HG02623 (cell line): ENCODE results near the gene GRAMD2A.
"Not testable (repeated sequence)": the region's sequence is repeated elsewhere in the genome, so short reads cannot be mapped to it uniquely, and the experiment has no call there.

Experiments
- ATAC-seq: cut with Tn5 transposase; IDR thresholded peaks from one replicate; pipeline ENCODE4 v1.9.1; 2021; ENCODE audit warnings: moderate library complexity; ENCODE audit not compliant: unreplicated experiment

Gene GRAMD2A

DNA sequence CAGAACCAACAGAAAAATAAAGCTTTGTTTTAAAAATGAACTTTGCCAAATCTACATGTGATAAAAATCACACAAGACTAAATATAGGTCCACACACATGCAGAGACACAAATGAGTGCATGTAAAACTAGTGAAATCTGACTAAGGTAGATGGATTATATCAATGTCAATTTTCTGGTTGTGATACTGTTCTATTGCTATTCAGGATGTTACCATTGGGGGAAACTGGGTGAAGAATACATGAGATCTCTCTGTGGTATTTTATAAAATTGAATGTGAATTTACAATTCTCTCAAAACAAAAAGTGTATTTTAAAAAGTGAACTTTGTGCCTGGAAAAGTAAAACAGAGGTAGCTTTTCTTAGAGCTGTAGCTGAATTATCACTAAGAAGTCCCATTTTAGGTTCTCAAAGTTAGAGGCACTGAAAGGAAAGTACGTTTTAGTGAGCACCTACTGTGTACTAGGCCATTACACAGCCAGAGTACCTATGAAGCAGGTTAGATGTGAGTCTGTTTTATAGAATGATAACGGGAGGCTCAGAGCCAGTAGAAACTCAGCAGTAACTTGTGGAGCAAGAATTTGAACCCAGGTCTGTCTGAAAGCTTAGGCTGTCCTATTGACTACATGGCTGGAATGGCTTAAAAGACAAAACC, 8.2 kb downstream of the GRAMD2A start:
- no peak for ATAC-seq

- ATAC-seq: no peak
Observed at GRCh38 chr15:72184165-72184811, 13.3 kb downstream of the GRAMD2A start.

- no peak for ATAC-seq
Observed at GRCh38 chr15:72183781-72184164, 13.8 kb downstream of the GRAMD2A start.

- ATAC-seq: no peak
Observed at GRCh38 chr15:72182673-72183072, 14.9 kb downstream of the GRAMD2A start.

- no peak for ATAC-seq
Observed at GRCh38 chr15:72182244-72182643, 15.3 kb downstream of the GRAMD2A start.

GRCh38 chr15:72180761-72181324, 16.7 kb downstream of the GRAMD2A start:
- no peak for ATAC-seq

DNA sequence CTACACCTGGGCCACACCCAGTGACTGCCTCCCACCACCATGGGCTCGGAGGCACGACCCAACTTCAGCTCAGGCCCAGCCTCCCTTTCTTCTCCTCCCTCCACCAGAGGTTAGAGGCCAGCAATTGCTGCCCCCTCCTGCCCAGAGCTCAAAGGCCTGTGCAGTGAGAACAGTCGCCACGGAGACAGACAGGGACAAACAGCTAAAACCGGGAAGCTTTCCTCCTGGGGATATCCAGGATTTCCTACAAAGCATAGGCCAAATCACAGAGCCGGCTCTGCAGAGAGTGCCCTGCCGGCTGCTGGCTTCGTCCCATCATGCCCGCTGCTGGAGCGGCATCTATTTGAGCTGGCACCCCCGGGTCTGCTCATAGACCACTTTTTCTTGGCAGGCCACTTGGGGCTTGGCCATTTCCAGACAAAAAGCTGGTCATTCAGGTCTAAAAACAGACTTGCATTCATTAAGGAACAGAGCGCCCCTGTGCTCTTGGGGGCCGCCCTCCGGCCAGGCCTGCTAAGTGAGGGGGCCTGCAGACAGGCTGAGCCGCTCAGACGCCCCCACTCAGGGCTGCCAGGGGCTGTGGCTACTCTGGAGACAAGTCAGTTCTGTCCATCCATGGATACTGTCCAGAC, 17.5 kb downstream of the GRAMD2A start:
- no peak for ATAC-seq

- ATAC-seq: no peak
Observed at GRCh38 chr15:72178976-72179585, 18.5 kb downstream of the GRAMD2A start.

GRCh38 chr15:72176743-72177142, 20.8 kb downstream of the GRAMD2A start:
- no peak for ATAC-seq

- ATAC-seq: no peak
Observed at GRCh38 chr15:72176159-72176558, 21.4 kb downstream of the GRAMD2A start.

DNA sequence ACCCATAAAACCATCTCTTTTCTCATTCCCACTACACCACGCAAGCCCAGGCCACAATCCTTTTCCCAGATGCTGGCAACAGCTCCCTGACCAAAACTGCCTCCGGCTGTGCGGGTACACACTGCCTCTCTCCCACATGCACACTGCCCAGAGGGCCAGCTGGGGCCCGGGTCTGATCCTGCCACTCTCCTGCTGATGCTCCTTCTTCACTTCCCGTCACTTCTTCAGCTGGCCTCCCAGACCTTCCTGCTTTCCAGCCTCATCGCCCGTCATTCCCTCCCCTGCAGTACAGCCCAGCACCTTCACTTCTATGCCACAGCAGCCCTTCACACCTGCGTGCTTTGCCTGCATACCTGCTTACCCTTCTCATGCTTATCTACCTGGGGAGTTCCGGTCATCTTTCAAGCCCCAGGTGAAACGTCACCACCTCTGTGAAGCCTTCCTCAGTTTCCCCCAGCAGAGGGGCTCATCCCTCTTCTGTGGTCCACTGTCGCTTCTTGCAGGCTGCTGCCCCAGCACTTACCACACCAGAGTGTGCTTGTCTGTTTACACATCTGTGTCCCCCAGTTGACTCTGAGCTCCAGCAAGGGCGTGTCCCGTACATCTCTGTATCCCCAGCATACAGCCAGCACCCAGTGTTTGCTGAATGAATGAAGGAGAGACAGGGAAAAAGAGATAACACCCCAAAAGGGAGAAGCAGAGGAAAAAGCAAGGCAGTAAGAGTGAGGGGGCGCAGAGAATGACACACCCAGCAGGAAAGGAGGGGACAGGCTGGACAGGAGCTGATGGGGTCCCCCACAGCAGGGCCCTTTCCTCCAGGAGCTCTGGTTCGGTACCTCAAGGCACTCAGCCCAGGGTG, 22.2 kb downstream of the GRAMD2A start:
- no peak for ATAC-seq

GRCh38 chr15:72174551-72175165, 22.9 kb downstream of the GRAMD2A start:
- ATAC-seq: no peak

DNA sequence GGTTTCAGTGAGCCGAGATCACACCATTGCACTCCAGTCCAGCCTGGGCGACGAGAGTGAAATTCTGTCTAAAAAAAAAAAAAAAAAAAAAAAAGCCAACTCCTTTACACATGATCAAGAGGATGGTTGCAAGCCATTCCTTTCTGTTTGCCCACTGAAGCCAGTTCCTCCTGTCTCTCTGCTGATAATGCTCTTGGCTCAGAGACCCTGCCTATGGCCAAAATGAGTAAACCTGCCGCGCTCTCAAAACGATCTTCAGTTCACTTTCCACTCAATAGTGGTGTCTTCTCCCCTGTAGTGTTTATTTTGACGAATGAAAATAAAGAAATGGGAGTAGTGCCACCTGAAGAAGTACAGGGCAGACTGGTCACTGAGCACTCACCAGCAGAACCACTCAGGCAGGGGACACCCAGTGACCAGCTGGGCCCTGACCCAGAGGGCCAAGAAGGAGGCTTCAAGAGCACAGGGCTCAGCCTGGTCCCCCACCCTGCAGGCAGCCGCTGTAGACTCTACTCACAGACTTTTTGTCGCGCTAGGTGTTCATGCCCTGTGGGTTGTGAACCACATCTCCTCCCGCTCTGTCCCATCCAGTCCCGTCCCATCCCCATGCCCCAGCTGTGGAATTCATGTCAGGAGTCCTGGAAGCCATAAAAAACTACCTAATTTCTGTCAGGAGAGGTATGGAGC, 23.6 kb downstream of the GRAMD2A start:
- no peak for ATAC-seq

DNA sequence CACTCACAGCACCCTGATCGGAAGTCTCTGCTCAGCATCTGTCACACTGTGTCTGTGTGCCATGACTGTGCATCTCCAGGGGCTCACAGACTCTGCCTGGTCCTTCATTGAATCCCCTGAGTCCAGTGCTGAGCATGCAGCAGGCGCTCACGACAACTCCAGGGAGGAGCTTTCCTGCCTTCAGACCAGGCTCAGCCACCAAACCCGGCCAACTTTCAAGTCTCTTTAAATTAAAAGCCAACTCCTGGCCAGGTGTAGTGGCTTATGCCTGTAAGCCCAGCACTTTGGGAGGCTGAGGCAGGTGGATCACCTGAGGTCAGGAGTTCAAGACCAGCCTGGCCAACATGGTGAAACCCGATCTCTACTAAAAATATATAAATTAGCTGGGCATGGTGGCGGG, 24.2 kb downstream of the GRAMD2A start:
- no peak for ATAC-seq

DNA sequence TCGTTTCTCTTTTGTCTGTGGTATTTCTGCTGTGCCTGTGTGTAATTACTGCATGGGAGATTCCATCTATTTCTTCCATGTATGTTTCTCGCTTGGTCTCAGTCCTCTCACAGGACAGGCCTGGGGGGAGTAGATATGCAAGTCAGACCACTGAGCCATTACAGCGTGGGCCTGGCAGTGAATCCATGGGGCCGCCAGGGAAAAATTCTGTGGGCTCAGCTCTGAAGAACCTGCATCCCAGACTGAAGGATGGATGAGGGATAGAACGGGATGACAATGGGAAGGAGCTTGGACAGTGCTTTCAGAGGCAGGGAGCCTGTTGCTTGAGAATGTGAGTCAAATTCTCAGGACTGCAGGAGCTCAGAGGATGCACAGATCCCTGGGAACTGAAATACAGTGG, 24.8 kb downstream of the GRAMD2A start:
- ATAC-seq: no peak

DNA sequence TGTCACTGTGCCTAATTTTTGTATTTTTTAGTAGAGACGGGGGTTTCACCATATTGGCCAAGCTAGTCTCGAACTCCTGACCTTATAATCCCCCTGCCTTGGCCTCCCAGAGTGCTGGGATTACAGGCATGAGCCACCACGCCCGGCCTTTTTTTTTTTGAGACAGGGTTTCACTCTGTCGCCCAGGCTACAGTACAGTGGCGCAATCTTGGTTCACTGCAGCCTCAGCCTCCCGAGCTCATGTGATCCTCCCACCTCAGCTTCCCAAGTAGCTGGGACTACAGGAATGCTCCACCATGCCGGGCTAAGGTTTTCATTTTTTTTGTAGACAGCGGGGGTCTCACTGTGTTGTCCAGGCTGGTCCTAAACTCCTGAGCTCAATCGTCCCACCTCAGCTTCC, 25.6 kb downstream of the GRAMD2A start:
- not testable (repeated sequence) for ATAC-seq

DNA sequence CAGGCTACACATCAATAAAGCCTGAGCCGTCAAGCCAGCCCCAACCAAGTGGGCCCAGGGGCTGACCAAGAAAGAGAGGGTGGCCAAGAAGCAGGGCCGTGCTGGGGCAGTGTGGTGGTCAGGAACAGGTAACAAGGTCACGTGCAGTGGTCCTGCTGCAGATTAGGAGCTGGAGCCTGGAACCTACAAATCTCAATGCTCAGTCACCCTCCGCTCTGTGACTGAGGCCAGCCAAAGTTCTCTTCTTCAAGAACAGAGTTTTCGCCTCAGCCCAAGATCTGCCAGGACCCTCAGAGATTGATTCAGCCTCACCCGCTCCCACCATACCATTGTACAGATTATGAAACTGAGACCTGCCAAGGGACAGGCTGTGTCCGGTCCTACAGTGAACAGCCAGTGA, 26.9 kb downstream of the GRAMD2A start:
- no peak for ATAC-seq

- no peak for ATAC-seq
Observed at GRCh38 chr15:72169921-72170611, 27.5 kb downstream of the GRAMD2A start.
